ENCODE data around the gene FAT1.

- TF ChIP-seq CTCF (IDR thresholded peaks at IDR 0.05) (no peak), POLR2A (IDR thresholded peaks at IDR 0.05) (no peak)
Observed at GRCh38 chr4:186765138-186765537, 41.5 kb upstream of the FAT1 start.
